Fibroblast of the aortic adventitia (primary cell): ENCODE data around the gene CCL2. TPM values are rescaled to one million over a fixed set of nuclear protein-coding genes. Genes with fewer than 3 reads are reported as not detected.

Experiments
- DNase-seq: peaks from one replicate; pipeline ENCODE4 v3.0.0-alpha.2; 2010; ENCODE audit warnings: low read depth
- H3K4me3 ChIP-seq: 2 replicates; pipeline ENCODE4 v1.5.1; 2011; ENCODE audit warnings: low read depth, mild to moderate bottlenecking, control low read depth, low read length, moderate library complexity
- CTCF ChIP-seq: IDR thresholded peaks from 2 replicates; pipeline ENCODE4 v1.5.1; 2011; ENCODE audit warnings: mild to moderate bottlenecking, low read length, control low read depth, inconsistent platforms; ENCODE audit not compliant: insufficient read depth
- total RNA-seq: library from RNA; depleted of rRNA; stranded (reverse); fragments of >200 nt; gene quantifications from 2 replicates; pipeline ENCODE4 v1.2.3, GENCODE V29; 2012; ENCODE audit warnings: low replicate concordance

Gene CCL2
- total RNA-seq, 1 donor, result 109 TPM

GRCh38 chr17:34305061-34305460 lies 50.0 kb downstream of the CCL2 start:
- no peak for TF ChIP-seq CTCF
- DNase-seq, result no peak
- no peak overlapping the region for H3K4me3 ChIP-seq

DNA sequence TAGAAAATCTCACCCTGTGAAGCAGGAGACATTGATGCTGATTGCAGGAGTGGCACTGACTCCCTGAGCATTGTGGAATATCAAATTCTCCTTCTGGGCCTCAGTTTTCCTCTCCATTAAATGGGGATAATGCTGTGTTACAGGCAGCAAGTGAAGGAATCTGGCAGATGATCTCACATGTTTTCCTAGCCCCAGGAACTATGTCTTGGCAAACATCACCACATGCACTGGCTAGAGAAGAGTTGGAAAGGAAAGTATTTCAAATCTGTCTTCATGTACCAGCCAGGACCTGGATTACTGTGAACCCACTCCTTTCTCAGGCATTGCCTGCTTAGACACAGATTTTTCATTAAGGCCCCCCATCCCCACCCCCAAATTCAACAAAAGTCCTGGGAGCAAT lies 50.5 kb downstream of the CCL2 start:
- TF ChIP-seq CTCF, result no peak
- H3K4me3 ChIP-seq, result no peak overlapping the region
- DNase-seq, result peak; percentile 60

DNA sequence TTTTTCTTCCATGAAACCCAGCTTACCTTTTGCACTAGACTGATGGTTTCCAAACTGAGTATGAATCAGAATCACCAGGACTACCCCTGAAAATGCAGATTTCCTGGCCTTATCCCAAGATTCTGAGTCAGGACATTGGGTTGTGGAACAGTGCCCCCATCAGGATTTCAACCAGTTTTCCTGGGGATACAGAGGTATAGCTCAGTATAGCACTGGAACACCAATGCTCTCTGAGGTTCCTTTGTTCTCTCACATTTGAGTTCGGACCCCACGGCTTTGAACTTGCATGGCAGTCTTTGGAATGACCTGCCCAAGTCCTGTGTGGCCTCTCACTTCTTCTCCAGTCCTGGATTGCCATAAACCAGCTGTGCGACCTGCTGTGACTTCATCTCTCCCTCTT lies 51.4 kb downstream of the CCL2 start:
- peak; percentile 70 for TF ChIP-seq CTCF
- peak; percentile 94 for DNase-seq
- no peak overlapping the region for H3K4me3 ChIP-seq

Other genes with a start within 250 kb of the CCL2 start
- gene CCL7, start 14.9 kb downstream of the CCL2 start, total RNA-seq, result not detected in 2 replicates
- gene CCL11, start 30.5 kb downstream of the CCL2 start, total RNA-seq, result not detected in 2 replicates
- gene CCL8, start 64.2 kb downstream of the CCL2 start, total RNA-seq, result not detected in 2 replicates
- not detected in 2 replicates for gene CCL13, start 101.2 kb downstream of the CCL2 start, total RNA-seq
- not detected in 2 replicates for gene CCL1, start 107.9 kb downstream of the CCL2 start, total RNA-seq